H1 (cell line): ENCODE data around the gene SETX. TPM values are rescaled to one million over a fixed set of nuclear protein-coding genes. Genes with fewer than 3 reads are reported as not detected.

ENCODE experiments used
- CTCF ChIA-PET: fragments of 300-600 bp; sonication (Branson Sonifier 250); formaldehyde crosslinking; loops from one replicate; lab custom pipeline; 2021; ENCODE audit not compliant: partially characterized antibody; lab: Charles Lee
- POLR2A ChIA-PET: fragments of 300-600 bp; sonication (Branson Sonifier 250); formaldehyde crosslinking; loops from one replicate; lab custom pipeline; 2021; ENCODE audit warnings: inconsistent platforms; ENCODE audit not compliant: partially characterized antibody; lab: Charles Lee
- DNase-seq, 2 experiments: peaks; one replicate each; pipeline versions ENCODE4 v3.0.0 to v3.0.0-alpha.2; 2010 to 2022; ENCODE audit warnings: low spot score in 2 of 2, low read depth in 1 of 2, mixed read lengths in 1 of 2
- FAIRE-seq: peaks from 2 replicates; lab custom pipeline; 2011; peaks lifted over from hg19 to GRCh38; lab: Jason Lieb, UNC
- H2AFZ ChIP-seq: 2 replicates; pipeline ENCODE4 v1.8.1; 2012; ENCODE audit warnings: low read length, inconsistent platforms
- H2AK5ac ChIP-seq: 2 replicates; pipeline ENCODE4 v1.6.1; 2013; ENCODE audit warnings: low read depth, low read length
- H2BK120ac ChIP-seq: replicated peaks from 2 replicates; pipeline ENCODE3; 2013; ENCODE audit warnings: low read depth, low read length, inconsistent platforms
- H2BK12ac ChIP-seq: 2 replicates; pipeline ENCODE4 v1.6.1; 2013; ENCODE audit warnings: low read depth, low read length
- H2BK15ac ChIP-seq: 2 replicates; pipeline ENCODE4 v1.6.1; 2013; ENCODE audit warnings: low read length
- H2BK20ac ChIP-seq: 2 replicates; pipeline ENCODE4 v1.6.1; 2013; ENCODE audit warnings: low read length
- H2BK5ac ChIP-seq: 2 replicates; pipeline ENCODE4 v1.6.1; 2013; ENCODE audit warnings: low read depth, low read length
- H3K14ac ChIP-seq: 2 replicates; pipeline ENCODE4 v1.6.1; 2013; ENCODE audit warnings: inconsistent platforms; ENCODE audit not compliant: insufficient read length
- H3K18ac ChIP-seq: 2 replicates; pipeline ENCODE4 v1.6.1; 2013; ENCODE audit warnings: low read length; ENCODE audit errors: extremely low read depth
- H3K23ac ChIP-seq: 2 replicates; pipeline ENCODE4 v1.6.1; 2013; ENCODE audit warnings: inconsistent platforms; ENCODE audit not compliant: insufficient read length
- H3K23me2 ChIP-seq: 2 replicates; pipeline ENCODE4 v1.6.1; 2013; ENCODE audit warnings: low read depth, low read length
- H3K27ac ChIP-seq: 2 replicates; pipeline ENCODE4 v1.6.1; 2011; ENCODE audit warnings: low read depth, low read length, inconsistent platforms
- H3K27me3 ChIP-seq, 4 experiments: replicated peaks in 1 of 4; 1 replicate in 1 of 4; 2 replicates in 3 of 4; pipeline versions ENCODE4 v1.6.1 to v1.8.1; 2011 to 2013; ENCODE audit warnings: low read length in 3 of 4, mild to moderate bottlenecking in 3 of 4, inconsistent platforms in 2 of 4, mixed read lengths in 2 of 4, moderate library complexity in 1 of 4; ENCODE audit not compliant: control insufficient read depth in 3 of 4, insufficient read depth in 3 of 4; ENCODE audit errors: extremely low read depth in 1 of 4
- H3K36me3 ChIP-seq, 4 experiments: 2 replicates each; pipeline versions ENCODE4 v1.6.1 to v1.8.1; 2011 to 2013; ENCODE audit warnings: mild to moderate bottlenecking in 4 of 4, low read length in 3 of 4, moderate library complexity in 2 of 4, control low read depth in 1 of 4, inconsistent platforms in 1 of 4; ENCODE audit not compliant: insufficient read depth in 4 of 4, control insufficient read depth in 2 of 4
- H3K4ac ChIP-seq: replicated peaks from 2 replicates; pipeline ENCODE3; 2013; ENCODE audit warnings: low read length, low read depth, mixed read lengths, inconsistent platforms; ENCODE audit not compliant: insufficient read length
- H3K4me1 ChIP-seq, 4 experiments: replicated peaks in 1 of 4; 1 replicate in 1 of 4; 2 replicates in 3 of 4; pipeline versions ENCODE4 v1.6.1 to v1.8.1; 2011 to 2013; ENCODE audit warnings: low read length in 3 of 4, inconsistent platforms in 2 of 4, mixed read lengths in 1 of 4; ENCODE audit not compliant: insufficient read depth in 4 of 4, control insufficient read depth in 3 of 4
- H3K4me2 ChIP-seq, 2 experiments: 2 replicates each; pipeline versions ENCODE4 v1.6.1 to v1.8.1; 2011 to 2013; ENCODE audit warnings: low read depth in 2 of 2, low read length in 2 of 2, control low read depth in 1 of 2, inconsistent platforms in 1 of 2, mild to moderate bottlenecking in 1 of 2; ENCODE audit not compliant: insufficient read depth in 1 of 2
- H3K4me3 ChIP-seq, 4 experiments: fragments of 200-600, 300-600 bp in 1 of 4; sonication (generic), shearing (Covaris generic), sonication (Bioruptor Twin) in 1 of 4; 2 replicates each; pipeline versions ENCODE4 v1.5.1 to v1.8.1; 2011 to 2016; ENCODE audit warnings: low read length in 4 of 4, low read depth in 3 of 4, control low read depth in 2 of 4, inconsistent platforms in 2 of 4, mild to moderate bottlenecking in 2 of 4, mixed read lengths in 1 of 4, moderate library complexity in 1 of 4; ENCODE audit not compliant: insufficient read depth in 2 of 4; ENCODE audit errors: extremely low read depth in 1 of 4
- H3K56ac ChIP-seq: replicated peaks from 2 replicates; pipeline ENCODE3; 2013; ENCODE audit warnings: low read depth, mild to moderate bottlenecking, mixed read lengths, low read length, inconsistent platforms; ENCODE audit not compliant: insufficient read length
- H3K79me1 ChIP-seq: 2 replicates; pipeline ENCODE4 v1.6.1; 2013; ENCODE audit warnings: low read depth, low read length, control low read depth
- H3K79me2 ChIP-seq, 2 experiments: 2 replicates each; pipeline versions ENCODE4 v1.6.1 to v1.8.1; 2012 to 2013; ENCODE audit warnings: low read length in 2 of 2, mild to moderate bottlenecking in 2 of 2, inconsistent platforms in 1 of 2; ENCODE audit not compliant: insufficient read depth in 2 of 2, control insufficient read depth in 1 of 2
- H3K9ac ChIP-seq, 4 experiments: replicated peaks in 1 of 4; 1 replicate in 1 of 4; 2 replicates in 3 of 4; pipeline versions ENCODE4 v1.6.1 to v1.8.1; 2011 to 2013; ENCODE audit warnings: low read depth in 3 of 4, low read length in 3 of 4, control low read depth in 2 of 4, mild to moderate bottlenecking in 2 of 4, moderate library complexity in 2 of 4, inconsistent platforms in 1 of 4; ENCODE audit errors: extremely low read depth in 1 of 4
- H3K9me3 ChIP-seq, 2 experiments: 2 replicates each; pipeline versions ENCODE4 v1.6.1 to v1.8.1; 2012 to 2013; ENCODE audit warnings: mild to moderate bottlenecking in 2 of 2, moderate library complexity in 2 of 2, control low read depth in 1 of 2, inconsistent platforms in 1 of 2, low read depth in 1 of 2, low read length in 1 of 2, mixed read lengths in 1 of 2; ENCODE audit not compliant: insufficient read depth in 2 of 2
- H4K20me1 ChIP-seq, 2 experiments: replicated peaks in 1 of 2; 2 replicates each; pipeline versions ENCODE3 to v1.8.1; 2011 to 2013; ENCODE audit warnings: inconsistent platforms in 2 of 2, low read length in 2 of 2, mild to moderate bottlenecking in 1 of 2; ENCODE audit not compliant: insufficient read depth in 2 of 2, control insufficient read depth in 1 of 2
- H4K5ac ChIP-seq: 2 replicates; pipeline ENCODE4 v1.6.1; 2013; ENCODE audit warnings: low read length, low read depth, mixed read lengths, inconsistent platforms; ENCODE audit not compliant: insufficient read length
- H4K8ac ChIP-seq: 2 replicates; pipeline ENCODE4 v1.8.0; 2013; ENCODE audit warnings: mild to moderate bottlenecking, moderate library complexity, low read length, inconsistent platforms; ENCODE audit not compliant: insufficient read depth; ENCODE audit errors: extremely low read depth
- H4K91ac ChIP-seq: replicated peaks from 2 replicates; pipeline ENCODE3; 2013; ENCODE audit warnings: low read length, mixed read lengths, inconsistent platforms; ENCODE audit not compliant: insufficient read length
- ATF3 ChIP-seq: IDR thresholded peaks from 2 replicates; pipeline ENCODE4 v1.6.1; 2011; ENCODE audit warnings: low read depth, mild to moderate bottlenecking, low read length; ENCODE audit not compliant: insufficient read depth
- BCL11A ChIP-seq, 2 experiments: IDR thresholded peaks; one replicate each; pipeline ENCODE4 v1.6.1; 2011; ENCODE audit warnings: low read depth in 2 of 2, low read length in 2 of 2, mild to moderate bottlenecking in 2 of 2
- CBX8 ChIP-seq: fragments of 300-800, 300-1000 bp; sonication (generic); IDR thresholded peaks from 2 replicates; pipeline ENCODE4 v1.7.1; 2016; ENCODE audit warnings: low read depth, low read length, borderline replicate concordance
- GABPA ChIP-seq: IDR thresholded peaks from 2 replicates; pipeline ENCODE4 v1.6.1; 2011; ENCODE audit warnings: mild to moderate bottlenecking, low read length, moderate library complexity, borderline replicate concordance; ENCODE audit not compliant: insufficient read depth
- KDM5A ChIP-seq: fragments of 200-600 bp; IDR thresholded peaks from 2 replicates; pipeline ENCODE4 v1.7.1; 2012; ENCODE audit warnings: mild to moderate bottlenecking, low read length, inconsistent platforms, mixed read lengths
- NANOG ChIP-seq: IDR thresholded peaks from 2 replicates; pipeline ENCODE4 v1.6.1; 2011; ENCODE audit warnings: low read length, low read depth, mild to moderate bottlenecking, inconsistent platforms; ENCODE audit not compliant: insufficient read depth, poor library complexity, severe bottlenecking
- PHF8 ChIP-seq: fragments of 200-600 bp; sonication (generic); conservative IDR thresholded peaks from 2 replicates; pipeline ENCODE4 v1.7.1; 2012; ENCODE audit warnings: low read depth, mild to moderate bottlenecking, inconsistent platforms, low read length, moderate library complexity
- POLR2A ChIP-seq, 2 experiments: IDR thresholded peaks; 1 replicate in 1 of 2; 2 replicates in 1 of 2; pipeline ENCODE4 v1.6.1; 2011; ENCODE audit warnings: low read depth in 2 of 2, low read length in 2 of 2, mild to moderate bottlenecking in 2 of 2; ENCODE audit errors: control extremely low read depth in 1 of 2
- SIN3A ChIP-seq, 2 experiments: IDR thresholded peaks in 1 of 2; conservative IDR thresholded peaks in 1 of 2; 2 replicates each; pipeline ENCODE4 v1.6.1; 2011 to 2012; ENCODE audit warnings: low read length in 2 of 2, improper control_type of control experiment in 1 of 2, low read depth in 1 of 2, mild to moderate bottlenecking in 1 of 2
- SIX5 ChIP-seq: IDR thresholded peaks from 2 replicates; pipeline ENCODE4 v1.6.1; 2011; ENCODE audit warnings: mild to moderate bottlenecking, low read depth, low read length
- USF2 ChIP-seq: IDR thresholded peaks from 2 replicates; pipeline ENCODE4 v1.6.1; 2011; ENCODE audit warnings: low read length, improper control_type of control experiment
- ZNF274 ChIP-seq: IDR thresholded peaks from 2 replicates; pipeline ENCODE4 v1.7.0; 2012; ENCODE audit warnings: low read length, borderline replicate concordance; ENCODE audit errors: extremely low read depth
- WGBS, 2 experiments: shearing (Covaris generic) in 1 of 2; methylation state at CpG; one replicate each; pipeline versions ENCODE4 v1.1.6 to v1.1.7; 2013 to 2015; ENCODE audit warnings: low lambda C conversion rate in 2 of 2, mixed read lengths in 2 of 2, inconsistent platforms in 1 of 2, low coverage in 1 of 2, missing lambda C conversion rate in 1 of 2; ENCODE audit not compliant: insufficient replicate concordance in 2 of 2, insufficient coverage in 1 of 2, insufficient read length in 1 of 2; ENCODE audit errors: extremely low coverage in 1 of 2, missing lambda C conversion rate in 1 of 2; 5-methylcytosine and 5-hydroxymethylcytosine counted together
- polyA plus RNA-seq, 7 experiments: library from polyadenylated mRNA; depleted of rRNA in 3 of 7; stranded (reverse) in 5 of 7; unstranded in 2 of 7; fragments of >200 nt in 5 of 7; fragments of 200-250 nt in 2 of 7; gene quantifications; 1 replicate in 5 of 7; 2 replicates in 1 of 7; 4 replicates in 1 of 7; pipeline versions ENCODE4 v1.2.1 to v1.2.3, GENCODE V29; 2011 to 2013; ENCODE audit warnings: missing spikeins in 2 of 7, mixed read lengths in 2 of 7
- total RNA-seq: library from RNA; stranded (reverse); fragmentation: NEBNext Ultra II Directional; extraction: Animal tissue kit (Norgen Biotek cat#: 25700); gene quantifications from 2 replicates; pipeline ENCODE4 v1.2.1, GENCODE V29; 2021

Gene SETX
- total and polyA plus RNA-seq, 2 of the 8 experiments (the other 6 are each of a cell fraction or from before 2014, with no cell fraction given), result 15.1 to 37.9 TPM

GRCh38 chr9:132383462-132383883 lies 28.7 kb upstream of the SETX start:
- FAIRE-seq (no peak), DNase-seq (no peak)
- H4K8ac ChIP-seq, result no peak overlapping the region
- no peak overlapping the region for H3K4ac ChIP-seq
- no peaks in the 10 kb centered on the region for H3K79me2 ChIP-seq
- H2BK5ac ChIP-seq, result no peak overlapping the region
- H2AK5ac ChIP-seq, result no peak overlapping the region
- WGBS, 2 experiments, result 92% methylated on average over 10 of the region's 10 CpGs; no CpG with 5 or more reads in 1 of the 2 experiments
- no peak overlapping the region for H3K18ac ChIP-seq
- no peak overlapping the region for H3K27ac ChIP-seq
- H3K9me3 ChIP-seq, result peaks cover 2% of the 10 kb centered on the region in 2 experiments; a peak in 2 of 4 replicates
- H3K4me2 ChIP-seq, result no peak overlapping the region
- no peak overlapping the region for H3K23ac ChIP-seq
- no peaks in the 10 kb centered on the region for H3K79me1 ChIP-seq
- no peak overlapping the region for H2BK12ac ChIP-seq
- no peak overlapping the region for H4K5ac ChIP-seq
- no peak overlapping the region for H2AFZ ChIP-seq
- no peak overlapping the region for H4K91ac ChIP-seq
- H3K36me3 ChIP-seq, result peaks cover 25 to 71% (median 46%) of the 10 kb centered on the region in 4 experiments; a peak in 7 of 8 replicates
- POLR2A ChIA-PET, result interaction anchor here (1.4 kb wide), 1 partner anchor 34 kb away, joined by 5 read pairs; no protein-coding TSS in a partner anchor
- no peak overlapping the region for H3K14ac ChIP-seq
- H3K4me3 ChIP-seq, result no peak overlapping the region
- no peak overlapping the region for H2BK20ac ChIP-seq
- H3K4me1 ChIP-seq, result no peaks in the 10 kb centered on the region
- no peaks in the 10 kb centered on the region for H3K23me2 ChIP-seq
- H2BK120ac ChIP-seq, result no peak overlapping the region
- no peaks in the 10 kb centered on the region for H4K20me1 ChIP-seq
- no peak overlapping the region for H2BK15ac ChIP-seq
- CTCF ChIA-PET, result interaction anchor here (0.6 kb wide), 1 partner anchor 76 kb away, joined by 3 read pairs; no protein-coding TSS in a partner anchor
- no peak overlapping the region for H3K56ac ChIP-seq
- H3K27me3 ChIP-seq, result no peaks in the 10 kb centered on the region
- H3K9ac ChIP-seq, result no peak overlapping the region
- TF ChIP-seq CBX8 (no peak), POLR2A (IDR thresholded peaks at IDR 0.05; ENCODE audit: control extremely low read depth in 1 of 2, low read depth in 2 of 2, low read length in 2 of 2) (no peak), BCL11A (IDR thresholded peaks at IDR 0.05; ENCODE audit: low read depth in 2 of 2, low read length in 2 of 2) (no peak), KDM5A (no peak), NANOG (no peak), PHF8 (no peak), GABPA (no peak), ZNF274 (no peak), SIX5 (no peak), SIN3A (conservative IDR thresholded peaks at IDR 0.05 in 1 of 2, IDR thresholded peaks at IDR 0.05 in 1 of 2; ENCODE audit: low read depth in 1 of 2, low read length in 2 of 2) (no peak), ATF3 (no peak), USF2 (no peak)
